HG02642 (cell line): Measurements from ENCODE around the gene ZNF582.
A peak's percentile ranks its signal among the peaks of the same experiment; 100 is the strongest.

ENCODE experiments used
- ATAC-seq: cut with Tn5 transposase; IDR thresholded peaks from one replicate; pipeline ENCODE4 v1.9.1; 2021; ENCODE audit warnings: mild to moderate bottlenecking; ENCODE audit not compliant: unreplicated experiment, poor library complexity

The ZNF582 gene

GRCh38 chr19:56393119-56394012 lies at the start of gene ZNF582:
TSS of gene ZNF582 (minus strand) at chr19:56393534. CDS start at chr19:56391752, 1,782 bp downstream.
- peak; percentile 94 for ATAC-seq

- ATAC-seq, result no peak
Observed at GRCh38 chr19:56441206-56441792, 48.0 kb upstream of the ZNF582 start.

- no peak for ATAC-seq
Observed at GRCh38 chr19:56423985-56424353, 30.6 kb upstream of the ZNF582 start.

GRCh38 chr19:56423276-56423984 lies 30.1 kb upstream of the ZNF582 start:
- no peak for ATAC-seq

GRCh38 chr19:56405062-56405461 lies 11.7 kb upstream of the ZNF582 start:
- no peak for ATAC-seq

- peak; percentile 9 for ATAC-seq
Observed at GRCh38 chr19:56404705-56405056, 11.3 kb upstream of the ZNF582 start.

GRCh38 chr19:56403764-56404704 lies 10.7 kb upstream of the ZNF582 start, which contains the start of gene ZNF583:
TSS of gene ZNF583 (plus strand) at chr19:56404332. CDS start at chr19:56407115, 2,783 bp downstream.
- peak; percentile 89 for ATAC-seq

- no peak for ATAC-seq
Observed at GRCh38 chr19:56403261-56403660, 9.9 kb upstream of the ZNF582 start.

- no peak for ATAC-seq
Observed at GRCh38 chr19:56400485-56400884, 7.2 kb upstream of the ZNF582 start.

GRCh38 chr19:56398809-56399208 lies 5.5 kb upstream of the ZNF582 start:
- ATAC-seq, result no peak

GRCh38 chr19:56383826-56384605 lies 9.3 kb downstream of the ZNF582 start:
- ATAC-seq, result no peak

- no peak for ATAC-seq
Observed at GRCh38 chr19:56377105-56377924, 16.0 kb downstream of the ZNF582 start.

- ATAC-seq, result no peak
Observed at GRCh38 chr19:56372281-56372680, 21.1 kb downstream of the ZNF582 start.

- no peak for ATAC-seq
Observed at GRCh38 chr19:56369886-56370676, 23.3 kb downstream of the ZNF582 start.

- ATAC-seq, result peak; percentile 85
Observed at GRCh38 chr19:56367829-56368711, 25.3 kb downstream of the ZNF582 start.

GRCh38 chr19:56360841-56361240 lies 32.5 kb downstream of the ZNF582 start:
- ATAC-seq, result no peak

GRCh38 chr19:56356944-56357343 lies 36.4 kb downstream of the ZNF582 start:
- no peak for ATAC-seq
